Measurements from ENCODE around the gene TTC12. TPM values are rescaled to one million over a fixed set of nuclear protein-coding genes. Genes with fewer than 3 reads are reported as not detected.

The TTC12 gene
- total RNA-seq, 1 donor from 2014 or later, result 7.8 TPM

DNA sequence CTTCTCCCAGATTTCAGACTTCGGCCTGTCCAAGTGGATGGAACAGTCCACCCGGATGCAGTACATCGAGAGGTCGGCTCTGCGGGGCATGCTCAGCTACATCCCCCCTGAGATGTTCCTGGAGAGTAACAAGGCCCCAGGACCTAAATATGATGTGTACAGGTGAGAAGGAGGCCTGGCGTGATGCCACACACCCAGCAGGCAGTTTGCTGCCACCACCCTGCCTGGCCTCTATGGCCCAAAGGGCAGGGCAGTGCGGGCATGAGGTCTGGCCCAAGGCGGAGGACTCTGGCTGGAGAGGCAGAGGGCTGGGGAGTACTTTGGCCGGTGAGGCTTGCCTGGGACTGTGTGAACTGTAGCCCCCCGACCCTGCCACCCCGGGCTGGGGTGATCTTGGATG lies 80.5 kb downstream of the TTC12 start:
- H3K4me3 Mint-ChIP-seq (ENCODE audit: unreplicated experiment), result no peak overlapping the region
- DNase-seq (ENCODE audit: low spot score), result no peak
- no peak overlapping the region for H3K27ac Mint-ChIP-seq (ENCODE audit: unreplicated experiment)
- no peaks in the 10 kb centered on the region for H3K36me3 Mint-ChIP-seq (ENCODE audit: low read depth)
- peaks cover 11% of the 10 kb centered on the region for H3K27me3 Mint-ChIP-seq (ENCODE audit: low read depth)
- no peaks in the 10 kb centered on the region for H3K4me1 Mint-ChIP-seq (ENCODE audit: low read depth)
- no peaks in the 10 kb centered on the region for H3K9me3 Mint-ChIP-seq (ENCODE audit: low read depth)
- TF ChIP-seq, protein P1, sequence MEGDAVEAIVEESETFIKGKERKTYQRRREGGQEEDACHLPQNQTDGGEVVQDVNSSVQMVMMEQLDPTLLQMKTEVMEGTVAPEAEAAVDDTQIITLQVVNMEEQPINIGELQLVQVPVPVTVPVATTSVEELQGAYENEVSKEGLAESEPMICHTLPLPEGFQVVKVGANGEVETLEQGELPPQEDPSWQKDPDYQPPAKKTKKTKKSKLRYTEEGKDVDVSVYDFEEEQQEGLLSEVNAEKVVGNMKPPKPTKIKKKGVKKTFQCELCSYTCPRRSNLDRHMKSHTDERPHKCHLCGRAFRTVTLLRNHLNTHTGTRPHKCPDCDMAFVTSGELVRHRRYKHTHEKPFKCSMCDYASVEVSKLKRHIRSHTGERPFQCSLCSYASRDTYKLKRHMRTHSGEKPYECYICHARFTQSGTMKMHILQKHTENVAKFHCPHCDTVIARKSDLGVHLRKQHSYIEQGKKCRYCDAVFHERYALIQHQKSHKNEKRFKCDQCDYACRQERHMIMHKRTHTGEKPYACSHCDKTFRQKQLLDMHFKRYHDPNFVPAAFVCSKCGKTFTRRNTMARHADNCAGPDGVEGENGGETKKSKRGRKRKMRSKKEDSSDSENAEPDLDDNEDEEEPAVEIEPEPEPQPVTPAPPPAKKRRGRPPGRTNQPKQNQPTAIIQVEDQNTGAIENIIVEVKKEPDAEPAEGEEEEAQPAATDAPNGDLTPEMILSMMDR (IDR thresholded peaks at IDR 0.05), result no peak

DNA sequence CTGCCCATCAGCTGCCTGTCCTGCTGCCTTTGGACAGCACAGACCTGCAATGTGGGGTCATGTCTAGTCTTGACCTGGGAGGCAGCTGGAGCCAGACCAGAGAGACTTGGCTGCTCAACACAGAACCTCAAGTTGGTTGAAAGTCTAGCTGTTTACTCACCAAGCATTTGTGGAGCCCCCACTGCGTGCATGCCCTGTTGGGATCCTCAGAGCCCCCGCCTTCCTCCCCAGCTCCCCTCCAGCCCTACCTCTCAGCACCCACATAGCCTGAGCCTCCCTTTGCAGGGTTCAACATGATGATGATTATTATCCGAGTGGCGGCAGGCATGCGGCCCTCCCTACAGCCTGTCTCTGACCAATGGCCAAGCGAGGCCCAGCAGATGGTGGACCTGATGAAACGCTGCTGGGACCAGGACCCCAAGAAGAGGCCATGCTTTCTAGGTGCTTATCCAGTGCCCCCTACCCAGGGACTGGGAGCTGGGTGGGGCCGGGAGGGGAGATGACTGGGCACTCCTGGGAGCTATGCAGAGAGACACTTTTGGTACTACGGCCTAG lies 81.5 kb downstream of the TTC12 start:
- H3K9me3 Mint-ChIP-seq (ENCODE audit: low read depth), result no peaks in the 10 kb centered on the region
- TF ChIP-seq, protein P1 (IDR thresholded peaks at IDR 0.05), result no peak
- no peak overlapping the region for H3K27ac Mint-ChIP-seq (ENCODE audit: unreplicated experiment)
- H3K36me3 Mint-ChIP-seq (ENCODE audit: low read depth), result no peaks in the 10 kb centered on the region
- peaks cover 14% of the 10 kb centered on the region for H3K27me3 Mint-ChIP-seq (ENCODE audit: low read depth)
- no peak for DNase-seq (ENCODE audit: low spot score)
- no peak overlapping the region for H3K4me3 Mint-ChIP-seq (ENCODE audit: unreplicated experiment)
- no peaks in the 10 kb centered on the region for H3K4me1 Mint-ChIP-seq (ENCODE audit: low read depth)

DNA sequence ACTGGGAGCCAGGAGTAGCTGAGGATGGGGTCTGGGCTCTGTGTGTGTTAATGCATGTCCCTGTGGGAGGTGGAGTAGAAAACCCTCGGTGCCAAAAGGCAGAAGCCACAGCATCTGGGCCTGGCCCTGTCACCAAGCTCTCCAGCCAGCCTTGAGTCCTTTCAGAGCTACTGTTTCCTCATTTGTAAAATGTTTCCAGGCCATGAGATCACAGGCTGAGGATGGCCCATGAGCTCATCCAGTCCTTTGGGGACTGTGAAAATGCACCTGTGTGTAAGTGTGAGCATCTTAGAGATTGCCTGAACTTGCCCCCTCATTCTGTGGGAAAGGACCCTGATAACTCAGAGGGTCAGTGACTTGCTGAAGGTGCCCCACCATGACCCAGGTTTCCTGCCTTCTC lies 82.3 kb downstream of the TTC12 start:
- TF ChIP-seq, protein P1 (IDR thresholded peaks at IDR 0.05), result no peak
- H3K4me1 Mint-ChIP-seq (ENCODE audit: low read depth), result peaks cover 3% of the 10 kb centered on the region
- no peak for DNase-seq (ENCODE audit: low spot score)
- no peak overlapping the region for H3K4me3 Mint-ChIP-seq (ENCODE audit: unreplicated experiment)
- H3K27ac Mint-ChIP-seq (ENCODE audit: unreplicated experiment), result no peak overlapping the region
- no peaks in the 10 kb centered on the region for H3K36me3 Mint-ChIP-seq (ENCODE audit: low read depth)
- H3K9me3 Mint-ChIP-seq (ENCODE audit: low read depth), result no peaks in the 10 kb centered on the region
- peaks cover 14% of the 10 kb centered on the region for H3K27me3 Mint-ChIP-seq (ENCODE audit: low read depth)

DNA sequence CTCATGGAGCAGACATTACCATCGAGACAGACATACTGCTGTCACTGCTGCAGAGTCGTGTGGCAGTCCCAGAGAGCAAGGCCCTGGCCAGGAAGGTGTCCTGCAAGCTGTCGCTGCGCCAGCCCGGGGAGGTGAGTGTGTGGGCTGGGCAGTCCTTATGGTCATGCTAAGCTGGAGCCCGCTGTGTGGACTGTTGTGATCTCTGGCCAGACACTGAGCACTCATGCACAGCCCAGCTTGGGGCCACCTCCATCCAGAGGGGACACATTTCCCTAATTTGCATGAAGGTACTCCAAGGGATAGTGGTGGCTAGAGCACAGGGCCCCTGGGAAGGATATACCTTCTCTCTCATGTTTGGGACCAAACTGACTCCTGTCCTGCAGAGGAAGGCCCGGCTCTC lies 82.8 kb downstream of the TTC12 start:
- peaks cover 8% of the 10 kb centered on the region for H3K4me1 Mint-ChIP-seq (ENCODE audit: low read depth)
- no peak overlapping the region for H3K27ac Mint-ChIP-seq (ENCODE audit: unreplicated experiment)
- TF ChIP-seq, protein P1 (IDR thresholded peaks at IDR 0.05), result no peak
- no peaks in the 10 kb centered on the region for H3K36me3 Mint-ChIP-seq (ENCODE audit: low read depth)
- H3K4me3 Mint-ChIP-seq (ENCODE audit: unreplicated experiment), result no peak overlapping the region
- H3K27me3 Mint-ChIP-seq (ENCODE audit: low read depth), result peaks cover 14% of the 10 kb centered on the region
- no peak for DNase-seq (ENCODE audit: low spot score)
- no peaks in the 10 kb centered on the region for H3K9me3 Mint-ChIP-seq (ENCODE audit: low read depth)

DNA sequence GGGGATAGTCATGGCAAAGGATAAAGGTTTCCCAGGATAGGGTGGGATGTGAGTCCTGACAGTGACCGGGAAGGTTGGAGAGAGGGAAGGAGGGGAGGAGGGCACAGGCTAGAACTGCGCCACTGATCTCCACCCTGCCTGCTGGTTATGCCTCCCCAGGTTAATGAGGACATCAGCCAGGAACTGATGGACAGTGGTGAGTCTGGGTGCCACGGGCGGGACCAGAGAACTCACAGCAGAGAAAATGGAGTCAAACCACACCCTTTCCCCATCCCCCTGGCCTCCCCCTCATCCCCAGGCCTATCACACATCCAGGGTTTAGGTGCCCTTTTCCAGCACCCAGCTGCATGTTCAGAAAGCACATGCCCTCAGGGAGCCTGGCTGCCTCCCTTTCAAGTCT lies 83.4 kb downstream of the TTC12 start:
- H3K27ac Mint-ChIP-seq (ENCODE audit: unreplicated experiment), result no peak overlapping the region
- TF ChIP-seq, protein P1 (IDR thresholded peaks at IDR 0.05), result no peak

More for the DNA sequence above, 83.4 kb downstream of the TTC12 start:
- Mint-ChIP-seq H3K36me3 (ENCODE audit: low read depth) (no peaks in the 10 kb centered on the region), H3K9me3 (ENCODE audit: low read depth) (no peaks in the 10 kb centered on the region), H3K4me3 (ENCODE audit: unreplicated experiment) (no peak overlapping the region), H3K27me3 (ENCODE audit: low read depth) (peaks cover 16% of the 10 kb centered on the region), H3K4me1 (ENCODE audit: low read depth) (peaks cover 8% of the 10 kb centered on the region)
- DNase-seq (ENCODE audit: low spot score), result no peak

Measured in chondrocyte (in vitro differentiated cells).